NOMO-1 treated with dmso at 0.1 percent for 144 hours (cell line): ENCODE measurements around the gene CLIC6.
A peak's percentile ranks its signal among the peaks of the same experiment; 100 is the strongest.

ENCODE experiments used
- DNase-seq: peaks from one replicate; lab custom pipeline; 2025; ENCODE audit not compliant: unreplicated experiment; lab: John Stamatoyannopoulos, UW

The CLIC6 gene

DNA sequence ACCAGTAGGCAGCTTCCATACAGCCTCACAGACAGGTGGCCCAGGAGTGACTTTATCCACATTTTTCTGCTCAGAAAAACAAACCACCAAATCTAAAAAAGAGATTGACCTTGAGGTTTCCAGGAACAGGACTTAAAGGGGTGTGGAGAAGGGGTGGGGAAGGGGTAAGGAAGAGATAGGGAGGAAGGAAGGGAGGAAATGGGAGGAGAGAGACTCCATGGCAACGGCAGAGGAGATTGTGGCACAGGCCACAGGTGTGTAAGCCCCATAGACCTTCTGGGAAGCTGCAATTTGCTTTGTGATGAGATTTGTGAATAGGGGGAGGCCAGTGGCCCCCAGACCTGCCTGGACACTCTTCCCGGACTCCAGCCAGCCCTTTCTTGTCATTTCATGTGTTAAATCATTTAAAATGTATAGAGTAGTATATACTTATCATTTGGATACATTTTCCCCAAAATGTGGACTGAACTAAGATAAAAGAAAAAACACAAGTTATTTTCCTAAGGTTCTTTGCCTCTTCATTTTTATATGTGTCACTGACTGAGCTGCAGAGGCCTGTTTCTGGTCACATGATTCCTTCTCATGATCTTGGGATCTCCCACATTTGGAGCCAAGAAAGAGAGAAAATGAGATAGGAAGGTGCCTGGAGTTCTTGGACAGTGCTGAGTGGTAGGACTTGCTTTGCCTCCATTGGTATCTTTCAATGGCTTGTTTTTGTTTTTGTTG lies 55.5 kb downstream of the CLIC6 start:
- DNase-seq, result no peak

DNA sequence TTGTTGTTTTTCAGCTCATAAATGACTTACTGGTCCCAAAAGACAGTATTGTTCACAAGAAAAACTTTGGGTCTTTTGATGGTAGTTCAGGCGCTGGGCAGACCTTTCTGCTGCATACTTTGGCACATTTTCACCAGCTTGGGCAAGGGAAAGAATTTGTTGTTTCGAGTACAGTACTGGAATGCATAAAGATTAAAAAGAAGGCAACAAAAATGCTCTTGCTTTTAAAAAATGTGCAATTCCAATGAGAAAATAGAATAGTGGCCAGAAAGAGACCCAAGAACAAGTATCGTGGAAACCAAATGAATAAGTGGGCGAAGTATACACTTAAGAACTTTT lies 56.0 kb downstream of the CLIC6 start:
- no peak for DNase-seq

DNA sequence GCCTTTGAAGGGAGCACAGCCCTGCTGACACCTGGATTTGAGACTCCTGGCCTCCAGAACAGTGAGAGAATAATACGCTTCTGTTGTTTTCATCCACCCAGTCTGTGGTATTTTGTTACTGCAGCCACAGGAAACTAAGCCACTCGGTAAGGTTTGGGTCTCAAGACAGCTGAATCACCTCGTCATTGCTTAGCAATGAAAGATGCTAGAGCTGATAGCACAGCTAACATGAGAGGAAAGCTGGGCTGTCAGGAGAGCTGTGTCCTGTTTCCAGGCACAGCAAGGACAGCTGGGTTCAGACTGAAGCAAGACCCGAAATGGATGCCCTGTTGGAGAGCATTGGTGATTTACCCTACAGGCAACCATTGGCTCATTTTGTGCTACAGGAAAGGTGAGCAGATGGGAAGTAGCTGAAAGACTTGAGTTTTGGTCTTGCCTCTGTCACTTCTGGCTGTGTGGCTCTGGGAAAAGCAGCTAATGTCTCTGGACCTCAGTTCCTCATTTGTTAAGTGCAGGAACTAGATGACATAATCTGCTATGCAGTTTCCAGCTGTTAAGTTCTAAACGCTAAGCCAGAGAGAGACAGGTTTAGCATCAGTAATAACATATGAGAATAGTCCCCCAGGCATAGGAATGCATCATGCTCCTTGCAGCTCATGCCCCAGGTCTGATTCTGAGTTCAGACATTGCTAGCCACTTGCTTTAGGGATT lies 58.0 kb downstream of the CLIC6 start:
- DNase-seq, result no peak

DNA sequence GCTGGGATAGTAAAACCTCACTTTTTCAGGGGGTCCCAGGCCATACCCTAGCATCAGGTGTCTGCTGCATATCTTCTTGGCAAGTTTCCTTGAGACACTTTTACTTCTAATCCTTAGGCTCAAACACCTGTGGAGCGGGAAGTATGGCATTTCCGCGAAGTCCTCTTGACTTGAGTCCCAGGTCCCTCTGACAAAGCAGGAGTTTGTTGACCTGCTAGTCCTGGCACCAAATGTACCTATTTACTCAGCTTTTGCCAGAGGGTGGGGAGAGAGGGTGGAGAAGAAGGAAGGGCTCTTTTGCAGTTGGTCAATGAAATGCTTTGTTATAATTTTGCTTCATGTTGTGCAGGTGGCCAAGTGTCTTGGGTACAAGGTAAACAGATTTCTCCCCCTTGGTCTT lies 59.7 kb downstream of the CLIC6 start:
- no peak for DNase-seq

DNA sequence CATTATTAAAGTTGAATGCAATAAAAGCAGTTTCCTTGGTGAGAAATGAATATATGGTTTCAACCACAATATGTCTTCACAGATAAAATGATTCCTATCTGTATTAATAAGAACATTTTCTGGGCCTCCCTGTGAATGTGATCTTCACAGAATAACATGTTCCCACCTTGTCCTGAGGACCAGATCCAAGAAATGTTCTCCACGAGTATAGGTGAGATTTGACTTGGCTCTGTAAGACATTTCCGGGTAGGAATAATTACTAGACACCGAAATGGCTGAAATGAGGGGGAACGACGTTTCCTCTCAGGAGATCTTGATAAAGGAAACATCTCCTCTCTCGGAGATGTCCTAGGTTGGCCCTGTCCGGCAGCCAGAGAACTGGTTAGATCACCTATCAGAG lies 61.4 kb downstream of the CLIC6 start:
- no peak for DNase-seq

DNA sequence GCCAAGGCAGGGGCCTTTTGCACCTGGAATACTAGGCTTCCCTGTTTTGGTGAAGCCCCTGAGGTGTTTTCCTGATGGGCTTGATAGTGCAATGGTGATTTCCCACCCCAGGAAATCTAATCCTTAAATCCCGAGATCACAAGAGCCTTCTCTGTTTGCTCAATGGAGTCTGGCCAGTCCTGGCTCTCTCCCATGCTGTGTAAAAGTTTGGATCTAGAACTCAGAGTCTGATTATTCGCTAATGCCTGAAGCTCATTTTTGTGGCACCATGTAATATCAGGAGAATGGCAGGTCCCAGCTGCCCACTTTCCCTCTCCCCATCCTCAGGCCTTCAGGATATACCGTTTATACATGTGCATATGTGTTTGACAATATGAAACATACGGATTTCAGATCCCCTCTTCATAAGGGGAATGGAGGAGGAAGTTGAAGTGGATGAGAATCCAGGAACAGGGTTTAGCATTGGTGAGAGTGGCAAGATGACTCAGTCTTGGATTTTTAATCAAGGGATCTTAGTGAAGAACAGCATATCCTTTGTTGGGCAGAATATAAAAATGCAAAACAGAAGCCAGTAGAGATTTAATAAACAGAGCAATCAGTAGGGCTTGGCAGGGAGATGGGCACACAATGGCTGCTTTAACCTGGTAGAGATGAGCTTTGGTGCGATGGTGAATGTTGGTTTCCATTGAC lies 62.1 kb downstream of the CLIC6 start:
- no peak for DNase-seq

DNA sequence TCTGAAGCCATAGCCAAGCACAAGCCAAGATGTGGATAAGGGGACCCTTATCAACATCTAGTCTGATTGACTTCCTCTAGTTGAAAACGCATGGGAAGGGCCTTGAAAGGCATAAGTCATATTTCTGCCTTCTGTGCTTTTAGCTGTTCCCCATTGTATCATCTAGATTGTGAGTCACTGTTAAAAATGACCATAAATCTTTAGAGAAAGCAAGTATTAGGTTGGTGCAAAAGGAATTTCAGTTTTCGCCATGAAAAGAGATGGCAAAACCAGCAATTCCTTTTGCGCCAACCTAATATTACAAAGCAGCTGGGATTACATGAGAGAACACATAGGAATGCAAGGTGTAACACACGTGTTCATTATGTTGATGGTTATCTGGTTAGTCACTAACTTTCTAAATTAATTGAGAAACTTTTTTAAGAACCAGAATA lies 63.6 kb downstream of the CLIC6 start:
- no peak for DNase-seq

DNA sequence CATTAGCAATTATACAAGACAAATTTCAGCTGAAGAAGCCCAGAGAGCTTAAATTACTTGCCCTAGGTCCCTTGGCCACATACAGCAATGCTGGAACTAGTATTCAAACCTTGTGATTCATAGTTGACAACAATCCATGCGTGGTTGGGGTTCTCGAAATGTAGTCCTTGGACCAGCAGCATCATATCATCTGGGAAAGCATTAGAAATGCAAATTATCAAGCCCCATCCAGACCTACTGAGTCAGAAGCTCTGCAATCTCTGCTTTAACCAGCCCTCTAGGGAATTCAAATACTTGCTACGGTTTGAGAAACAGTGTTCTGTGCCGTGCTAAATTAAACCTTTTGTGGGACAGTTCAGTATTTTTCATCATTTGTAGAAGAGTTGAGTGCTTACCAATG lies 65.1 kb downstream of the CLIC6 start:
- no peak for DNase-seq

DNA sequence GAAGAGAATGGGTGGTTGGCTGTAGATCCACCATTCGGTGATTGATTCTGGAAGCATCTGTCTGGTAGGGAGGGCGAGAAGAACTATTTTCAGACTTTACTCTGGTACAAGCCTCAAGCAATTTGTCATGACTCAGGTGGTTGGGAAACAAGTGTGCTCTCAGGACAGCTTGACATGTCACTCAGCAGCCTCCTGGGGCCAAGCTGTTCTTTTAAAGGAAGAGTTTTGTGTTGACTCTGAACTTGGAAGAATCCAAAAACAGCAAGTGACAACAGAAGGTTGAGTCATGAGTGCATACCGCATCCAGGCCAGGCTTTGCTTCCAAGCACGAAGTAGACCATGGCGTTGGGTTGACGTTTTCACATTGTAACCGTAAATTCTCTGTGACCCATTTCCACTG lies 65.9 kb downstream of the CLIC6 start:
- no peak for DNase-seq

DNA sequence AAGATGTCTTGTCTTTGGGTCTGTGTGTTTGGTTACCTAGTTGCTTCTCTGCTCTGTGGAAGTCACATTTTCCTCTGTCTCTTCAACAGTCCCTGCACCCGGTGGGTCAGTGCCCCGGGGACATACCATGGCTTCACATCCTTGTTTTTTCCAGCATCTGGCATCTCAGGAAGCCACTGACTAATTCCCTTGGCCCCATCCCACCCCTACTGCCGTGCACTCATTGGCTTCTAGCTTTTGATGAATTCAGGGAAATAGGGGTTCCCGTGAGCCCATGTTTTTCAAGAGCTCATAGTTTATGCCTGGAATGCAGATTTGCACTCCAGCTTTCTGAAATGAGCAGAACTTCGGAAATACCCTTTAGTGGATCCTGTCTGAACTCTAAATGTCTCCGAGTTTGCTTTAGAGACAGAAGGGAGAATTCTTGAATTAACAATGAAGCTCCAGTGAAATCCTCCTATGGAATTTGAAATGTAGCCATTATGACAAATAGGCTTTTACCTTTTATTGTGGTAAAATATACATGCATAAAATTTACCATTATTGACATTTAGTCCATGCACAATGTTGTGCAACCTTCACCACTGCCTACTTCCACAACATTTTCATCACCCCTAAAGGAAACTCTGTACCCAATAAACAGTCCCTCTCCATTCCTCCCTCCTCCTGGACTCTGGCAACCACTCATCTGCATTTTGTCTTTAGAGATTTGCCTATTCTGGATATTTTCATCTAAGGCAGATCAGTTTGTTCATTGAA lies 67.5 kb downstream of the CLIC6 start:
- no peak for DNase-seq

DNA sequence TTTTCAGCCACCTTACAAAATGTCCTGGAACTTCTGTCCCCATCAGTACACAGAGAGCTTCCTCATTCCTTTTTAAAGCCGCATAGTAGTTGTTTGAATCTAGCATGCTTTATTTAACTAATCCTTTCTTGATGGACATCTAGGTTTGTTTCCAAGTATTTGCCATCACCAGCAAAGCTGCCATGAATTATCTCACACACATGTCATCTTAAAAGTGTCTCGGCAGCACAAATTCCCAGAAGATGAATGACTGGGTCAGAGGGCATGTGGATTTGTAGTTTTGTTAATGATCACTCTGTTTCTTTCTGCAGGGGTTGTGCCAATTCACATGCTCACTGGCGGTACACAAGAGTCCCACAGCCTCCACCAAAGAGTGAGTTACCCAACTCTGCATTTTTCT lies 68.3 kb downstream of the CLIC6 start:
- DNase-seq, result no peak

DNA sequence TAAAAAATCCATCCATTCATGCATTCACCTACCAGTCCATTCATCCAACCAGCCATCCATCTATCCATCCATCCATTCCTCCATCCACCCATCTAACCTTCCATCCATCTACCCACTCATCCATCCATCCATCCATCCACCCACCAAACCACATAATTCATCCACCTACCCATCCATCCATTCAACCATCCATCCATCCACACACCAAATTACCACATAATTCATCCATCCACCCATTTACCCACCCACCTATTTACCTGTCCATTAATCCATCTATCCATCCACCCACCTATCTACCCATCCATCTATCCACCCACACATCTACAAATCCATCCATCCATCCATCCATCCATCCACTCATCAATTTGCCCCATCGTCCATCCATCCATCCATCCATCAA lies 71.4 kb downstream of the CLIC6 start:
- no peak for DNase-seq

DNA sequence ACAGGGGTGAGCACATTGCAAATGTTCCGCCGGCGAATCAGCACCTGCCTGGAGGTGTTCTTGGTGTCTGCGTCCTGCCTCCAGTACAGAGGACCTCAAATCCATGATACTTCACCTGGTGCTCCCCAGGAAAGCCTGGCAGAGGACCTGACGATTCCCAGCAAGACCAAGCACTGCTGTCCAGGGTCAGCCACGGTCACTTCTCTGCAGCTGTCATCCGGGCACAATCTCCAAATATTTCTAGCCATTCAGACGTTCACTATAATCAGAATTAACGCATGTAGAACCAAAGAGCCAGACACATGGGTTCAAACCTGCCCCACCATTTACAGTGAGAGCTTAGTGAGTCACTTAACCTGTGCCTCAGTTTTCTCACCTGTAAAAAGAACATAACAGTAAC lies 74.5 kb downstream of the CLIC6 start:
- DNase-seq, result no peak

DNA sequence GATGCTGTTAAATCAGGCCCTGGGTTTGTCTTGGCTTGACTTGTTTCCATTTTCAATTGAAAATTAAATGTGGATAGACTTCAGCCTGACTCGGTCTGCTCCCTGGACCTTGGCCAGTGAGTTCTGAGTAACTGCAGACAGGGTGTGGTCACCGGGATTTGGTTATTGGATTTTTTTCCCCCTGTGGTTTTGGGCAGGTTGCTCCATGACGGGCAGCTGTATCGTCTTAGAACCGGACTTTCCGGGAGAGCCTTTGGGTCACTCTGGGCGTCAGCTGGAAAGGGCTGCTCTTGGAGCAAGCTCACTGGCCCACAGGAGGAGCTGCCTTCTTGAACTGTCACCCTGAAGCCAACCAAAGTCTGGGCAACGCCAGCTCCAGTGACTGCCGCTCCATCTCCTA lies 75.0 kb downstream of the CLIC6 start:
- DNase-seq, result no peak

DNA sequence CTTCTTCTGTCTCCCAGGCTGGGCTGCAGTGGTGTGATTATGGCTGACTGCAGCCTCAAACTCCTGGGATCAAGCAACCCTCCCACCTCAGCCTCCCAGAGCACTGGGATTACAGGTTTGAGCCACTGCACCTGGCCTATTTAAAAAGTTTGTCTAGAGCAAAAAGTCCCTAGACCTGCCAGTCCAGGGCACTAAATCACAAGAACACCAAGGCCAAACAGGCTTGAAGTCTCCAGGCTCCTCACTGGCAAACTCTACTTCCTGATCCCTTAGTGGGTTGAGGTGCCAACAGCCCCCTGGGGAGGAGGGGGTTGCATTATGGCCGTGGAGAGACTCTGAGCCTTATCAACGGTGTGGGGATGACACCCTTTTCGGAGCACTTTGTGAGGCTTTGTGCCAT lies 76.0 kb downstream of the CLIC6 start:
- DNase-seq, result no peak

DNA sequence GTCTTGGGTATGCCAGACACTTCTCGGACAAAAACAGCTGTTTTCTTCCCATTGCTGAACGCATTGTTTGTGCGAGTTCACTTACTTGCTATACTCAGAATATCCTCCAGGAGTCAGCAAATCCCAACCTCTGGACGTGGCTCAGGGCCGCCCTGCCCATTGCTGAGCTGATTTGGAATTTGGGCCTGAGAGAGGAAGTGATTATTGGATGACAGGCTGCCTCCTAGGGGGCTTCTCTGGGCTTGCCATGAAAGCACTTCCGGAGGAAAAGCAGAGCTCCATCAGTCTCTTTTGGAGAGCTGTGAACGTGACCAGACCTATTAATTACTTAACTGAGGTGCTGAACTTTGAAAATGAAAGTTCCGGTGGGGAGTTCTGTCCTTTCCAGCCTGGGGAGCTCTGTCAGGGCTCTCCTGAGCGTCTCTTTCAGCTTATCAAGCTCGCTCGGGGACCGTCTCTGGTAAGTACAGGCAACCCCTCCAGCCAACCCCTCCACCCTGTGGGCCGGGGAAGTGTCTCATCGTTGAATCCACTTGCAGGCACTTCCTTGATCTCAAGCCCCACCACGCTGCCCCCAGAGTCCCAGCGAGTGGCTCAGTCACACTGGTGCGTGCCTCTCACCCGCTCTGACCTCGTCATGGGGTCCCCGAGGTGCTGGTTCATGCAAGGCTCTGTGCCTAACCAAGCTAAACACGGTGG lies 76.9 kb downstream of the CLIC6 start:
- peak; percentile 94 for DNase-seq

DNA sequence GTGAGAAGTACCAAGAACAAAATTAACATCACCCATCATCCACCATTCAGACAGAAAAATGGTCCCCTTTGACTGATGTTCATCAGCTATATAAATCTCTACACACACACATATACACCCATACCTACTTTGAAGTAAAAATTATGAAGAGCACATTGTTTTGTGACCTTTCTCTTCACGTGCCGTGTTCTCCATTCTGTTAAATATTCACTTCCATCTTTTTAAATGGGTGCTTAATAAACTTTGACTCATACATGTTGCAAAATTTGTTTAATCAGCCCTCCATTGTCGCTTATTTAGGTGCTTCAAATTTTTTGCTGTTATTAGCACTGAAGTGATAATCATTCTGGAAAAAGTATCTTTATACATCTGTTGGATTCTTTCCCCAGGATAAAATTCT lies 80.1 kb downstream of the CLIC6 start:
- no peak for DNase-seq

DNA sequence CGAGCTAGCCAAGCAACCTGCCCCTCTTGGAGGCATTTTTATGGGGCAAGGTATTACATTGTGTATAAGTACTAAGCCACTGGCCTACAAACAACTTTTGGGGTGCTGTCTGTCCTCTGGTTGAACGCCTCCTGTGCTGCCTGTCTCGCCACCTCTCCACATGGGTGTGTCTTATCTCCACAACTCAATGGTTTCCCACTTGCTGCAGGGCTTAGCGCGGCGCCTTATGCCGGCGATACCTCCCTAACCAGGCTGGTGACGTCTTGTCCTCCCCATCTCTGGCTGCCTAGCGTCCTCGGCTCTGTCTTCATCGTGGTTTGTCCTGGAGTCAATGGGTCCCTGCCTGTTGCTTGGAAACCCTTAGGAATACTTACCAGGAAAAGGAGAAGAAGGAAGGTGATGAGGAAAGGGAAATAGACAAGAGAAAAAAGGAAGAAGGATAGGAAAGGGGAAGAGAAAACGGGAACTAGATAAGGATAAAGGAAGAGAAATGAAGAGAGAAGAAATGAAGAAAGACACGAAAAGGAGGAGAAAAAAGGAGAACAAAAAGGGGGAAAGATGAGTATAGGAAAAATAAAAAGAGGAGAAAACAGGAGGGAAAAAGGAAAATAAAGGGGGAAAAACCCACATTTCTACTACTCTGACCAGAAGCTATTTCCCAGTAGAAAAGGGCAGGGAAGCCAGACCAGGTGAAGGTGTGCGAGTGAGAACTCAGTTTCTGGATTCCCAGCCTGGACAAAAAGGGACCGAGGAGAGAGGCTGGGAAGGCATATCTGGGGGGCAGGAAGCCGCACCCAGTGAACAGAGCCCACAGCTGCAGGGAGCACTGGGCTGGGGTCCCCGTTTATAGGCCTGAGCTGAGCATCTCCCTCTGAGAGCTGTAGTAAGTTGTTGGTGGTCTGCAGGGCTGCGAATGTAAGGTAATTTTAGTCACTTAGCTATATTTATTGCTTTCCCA lies 86.2 kb downstream of the CLIC6 start:
- DNase-seq, result no peak

DNA sequence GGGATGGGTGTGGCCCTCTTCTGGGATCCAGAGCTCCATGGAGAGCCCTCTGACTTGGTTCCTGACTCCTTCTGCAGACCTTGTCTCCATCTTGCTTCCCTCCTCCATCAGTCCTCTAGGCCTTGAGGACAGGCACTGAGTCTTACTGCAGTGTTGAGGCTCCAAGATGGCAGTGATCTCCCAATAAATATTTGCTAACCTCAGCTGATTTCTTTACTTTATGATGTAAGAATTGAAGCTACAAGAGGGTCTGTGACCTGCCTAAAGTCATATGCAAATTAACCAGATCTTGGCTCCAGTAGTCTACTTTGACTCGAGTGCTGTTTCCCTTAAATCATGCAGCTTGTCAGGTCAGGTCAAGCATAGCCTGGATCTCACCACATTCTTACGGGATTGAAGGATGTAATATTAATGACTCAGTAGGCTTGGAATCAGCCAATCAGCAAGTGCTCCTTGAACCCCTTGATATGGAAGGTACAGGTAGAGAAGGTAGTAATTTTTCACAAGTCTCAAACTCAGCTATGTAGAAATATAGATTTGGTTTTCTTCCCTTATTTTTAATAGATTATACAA lies 93.0 kb downstream of the CLIC6 start:
- DNase-seq, result no peak

DNA sequence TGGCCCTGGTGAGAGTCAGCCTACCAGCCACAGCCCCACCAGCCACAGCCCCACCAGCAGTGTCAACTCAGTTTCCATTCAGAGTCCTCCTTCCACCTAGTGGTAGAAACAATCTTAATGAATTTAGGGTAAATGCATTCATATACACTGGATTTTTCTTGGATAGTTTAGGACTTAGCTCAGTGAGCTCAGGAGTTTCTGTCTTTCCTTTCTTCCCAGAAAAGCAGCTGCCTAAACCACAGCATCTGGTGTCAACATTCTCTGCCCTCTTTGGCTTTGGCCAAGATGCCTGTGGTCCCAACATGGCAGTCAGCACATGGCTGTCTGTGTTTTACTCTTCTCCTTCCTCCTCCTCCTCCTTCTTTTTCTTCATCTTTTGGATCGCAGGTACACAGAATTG lies 94.0 kb downstream of the CLIC6 start:
- DNase-seq, result no peak
